Spinal cord (tissue), 10 donors: ENCODE data around the gene LRRC34. TPM values are rescaled to one million over a fixed set of nuclear protein-coding genes. Genes with fewer than 3 reads are reported as not detected.

Source experiments
- DNase-seq, 6 donors: peaks; one replicate each; pipeline versions ENCODE4 v3.0.0 to v3.0.0-alpha.2; 2013 to 2015; ENCODE audit warnings: low spot score in 6 of 6, low read depth in 4 of 6
- H3K27ac ChIP-seq: one replicate; pipeline ENCODE4 v1.5.1; 2013; ENCODE audit warnings: low read depth, low read length, control low read depth
- H3K27me3 ChIP-seq: one replicate; pipeline ENCODE4 v1.6.1; 2013; ENCODE audit warnings: low read length; ENCODE audit not compliant: control insufficient read depth, insufficient read depth
- H3K36me3 ChIP-seq: one replicate; pipeline ENCODE4 v1.6.1; 2013; ENCODE audit warnings: low read length; ENCODE audit not compliant: control insufficient read depth, insufficient read depth
- H3K4me1 ChIP-seq: one replicate; pipeline ENCODE4 v1.6.1; 2013; ENCODE audit warnings: low read length; ENCODE audit not compliant: control insufficient read depth, insufficient read depth
- H3K4me3 ChIP-seq: one replicate; pipeline ENCODE4 v1.5.1; 2013; ENCODE audit warnings: low read depth, low read length, control low read depth
- H3K9me3 ChIP-seq: one replicate; pipeline ENCODE4 v1.6.1; 2013; ENCODE audit warnings: low read length; ENCODE audit not compliant: control insufficient read depth, insufficient read depth
- WGBS: methylation state at CpG from one replicate; pipeline ENCODE4 v1.1.5; 2013; ENCODE audit warnings: missing lambda C conversion rate; ENCODE audit not compliant: insufficient coverage; 5-methylcytosine and 5-hydroxymethylcytosine counted together
- polyA plus RNA-seq, 2 donors: library from polyadenylated mRNA; unstranded; fragments of 120-200 nt; gene quantifications; one replicate each; pipeline ENCODE4 v1.2.1, GENCODE V29; 2013; ENCODE audit not compliant: insufficient read length in 2 of 2
- total RNA-seq, 2 donors: library from RNA; depleted of rRNA in 1 of 2; stranded (reverse); fragments of 120-200 nt in 1 of 2; fragments of >200 nt in 1 of 2; gene quantifications; one replicate each; pipeline versions ENCODE4 v1.2.3 to v1.2.4, GENCODE V29; 2013 to 2014
- donor health status: healthy.

LRRC34 gene
- total and polyA plus RNA-seq, 4 donors, result 13.1 to 18.4 (median 14.7) TPM

DNA sequence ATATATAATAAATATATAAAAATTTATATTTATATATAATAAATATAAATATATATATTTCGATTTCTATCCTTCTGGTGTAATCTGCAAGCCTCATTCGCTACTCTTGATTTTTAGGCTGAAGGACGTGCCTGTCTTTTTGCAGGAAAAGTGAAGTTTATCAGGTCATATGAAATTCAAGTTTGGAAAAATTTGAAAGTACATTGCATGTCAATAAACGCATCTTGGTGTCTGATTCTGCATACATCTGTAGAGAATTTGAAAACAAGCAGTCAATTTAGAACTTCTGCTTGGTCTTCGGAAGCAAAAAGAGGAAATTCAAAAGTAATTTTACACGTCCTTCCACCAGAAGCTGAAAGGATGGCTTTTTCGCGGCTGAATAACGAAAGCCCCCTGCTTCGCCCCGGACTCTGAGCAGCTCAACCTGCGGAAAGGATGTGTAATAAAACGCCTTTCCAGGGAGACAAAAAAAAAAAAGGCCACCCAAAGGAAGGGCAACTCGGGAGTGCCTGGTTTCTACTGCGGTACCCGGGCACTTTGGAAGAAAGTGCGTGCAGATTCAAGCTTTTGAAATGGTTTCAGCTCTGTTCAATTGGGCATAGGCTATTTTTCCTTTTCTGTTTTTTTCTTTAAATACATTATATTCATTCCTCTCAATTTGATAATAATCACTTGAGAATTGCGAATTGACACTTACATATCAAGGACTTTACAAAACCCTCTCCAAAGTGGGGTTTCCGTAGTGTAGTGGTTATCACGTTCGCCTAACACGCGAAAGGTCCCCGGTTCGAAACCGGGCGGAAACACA lies 41.0 kb downstream of the LRRC34 start:
- Histone ChIP-seq H3K4me1 (peaks cover 3% of the 10 kb centered on the region), H3K27me3 (no peaks in the 10 kb centered on the region), H3K4me3 (peak overlapping the region; percentile 100), H3K36me3 (peaks cover 6% of the 10 kb centered on the region), H3K9me3 (no peaks in the 10 kb centered on the region), H3K27ac (peak overlapping the region; percentile 98)
- peak; percentile 84 to 98 (median 90) for DNase-seq
- 0% methylated on average over 10 of the region's 27 CpGs for WGBS

DNA sequence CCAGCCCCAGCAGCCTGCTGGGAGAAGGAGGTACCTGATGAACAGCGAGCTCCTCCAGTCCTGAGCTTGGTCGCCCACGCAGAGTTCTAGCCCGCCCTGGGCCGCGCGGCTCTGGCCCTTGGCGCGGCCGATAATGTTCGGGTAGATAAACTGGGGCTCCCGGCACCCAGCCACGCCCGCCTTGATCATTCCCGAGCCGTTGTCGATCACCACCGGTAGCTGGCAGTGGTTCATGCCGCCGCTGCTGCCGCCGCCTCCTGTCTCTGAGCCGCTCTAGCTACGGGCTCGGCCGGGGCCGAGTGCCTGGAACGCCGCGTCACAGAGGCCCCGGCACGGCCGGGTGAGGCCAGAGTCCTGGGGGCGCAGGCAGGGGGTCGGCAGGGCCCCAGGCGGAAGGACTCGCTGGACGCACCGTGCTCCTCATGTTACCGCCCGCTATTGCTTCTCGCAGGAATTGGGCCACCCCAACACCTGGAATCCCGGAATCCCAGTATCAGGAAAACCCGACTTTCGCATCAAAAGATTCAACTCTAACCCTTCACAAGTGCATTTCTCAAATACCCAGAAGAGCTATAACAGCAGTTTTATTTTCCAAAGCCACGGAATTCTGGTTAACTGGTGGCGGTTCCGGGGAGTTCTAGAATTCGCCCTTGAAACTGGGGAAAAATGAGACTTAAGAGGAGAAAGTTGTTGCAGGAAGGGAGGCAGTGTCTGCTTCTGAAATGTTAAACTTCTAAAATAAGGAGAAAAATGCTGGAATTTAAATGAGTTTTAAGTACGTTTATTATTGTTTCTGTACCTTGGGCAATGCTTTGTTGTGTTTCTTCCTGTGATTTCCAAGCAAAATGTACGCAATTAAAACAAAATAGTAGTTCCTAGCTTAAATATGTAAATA lies 43.2 kb downstream of the LRRC34 start, which contains the start of gene ACTRT3:
ACTRT3 (minus strand) TSS at position 275 of the 895 bp plus-strand sequence; CDS start at position 234, 41 bp downstream.
- Histone ChIP-seq H3K36me3 (no peaks in the 10 kb centered on the region), H3K4me3 (peak within 1 kb of the TSS; percentile 70), H3K9me3 (no peaks in the 10 kb centered on the region), H3K27me3 (no peaks in the 10 kb centered on the region), H3K27ac (peak within 1 kb of the TSS; percentile 87), H3K4me1 (peaks cover 3% of the 10 kb centered on the region)
- 2% methylated on average over 49 of the region's 51 CpGs for WGBS
- peak; percentile 40 to 84 (median 62) for DNase-seq

GRCh38 chr3:169764882-169765612 lies 47.7 kb downstream of the LRRC34 start, which contains the start of gene TERC:
TSS of gene TERC (minus strand) at chr3:169765060.
- Histone ChIP-seq H3K4me3 (peak within 1 kb of the TSS; percentile 71), H3K36me3 (no peaks in the 10 kb centered on the region), H3K4me1 (peaks cover 4% of the 10 kb centered on the region), H3K27me3 (no peaks in the 10 kb centered on the region), H3K27ac (peak within 1 kb of the TSS; percentile 96), H3K9me3 (no peaks in the 10 kb centered on the region)
- DNase-seq, result peak; percentile 81 to 98 (median 86)
- WGBS, result 4% methylated on average over 25 of the region's 42 CpGs

GRCh38 chr3:169764312-169764881 lies 48.3 kb downstream of the LRRC34 start:
- Histone ChIP-seq H3K9me3 (no peaks in the 10 kb centered on the region), H3K4me3 (peak overlapping the region; percentile 71), H3K36me3 (no peaks in the 10 kb centered on the region), H3K27ac (peak overlapping the region; percentile 96), H3K27me3 (no peaks in the 10 kb centered on the region), H3K4me1 (peaks cover 4% of the 10 kb centered on the region)
- WGBS, result under 1% methylated on average over 46 of the region's 46 CpGs
- DNase-seq, result peak in 5 of 6 donors; percentile 31 to 83 (median 63)

GRCh38 chr3:169760479-169760878 lies 52.2 kb downstream of the LRRC34 start:
- DNase-seq, result no peak
- Histone ChIP-seq H3K9me3 (no peaks in the 10 kb centered on the region), H3K27me3 (no peaks in the 10 kb centered on the region), H3K4me1 (peaks cover 4% of the 10 kb centered on the region), H3K27ac (no peak overlapping the region), H3K36me3 (no peaks in the 10 kb centered on the region), H3K4me3 (no peak overlapping the region)
- 94% methylated on average over 2 of the region's 4 CpGs for WGBS

DNA sequence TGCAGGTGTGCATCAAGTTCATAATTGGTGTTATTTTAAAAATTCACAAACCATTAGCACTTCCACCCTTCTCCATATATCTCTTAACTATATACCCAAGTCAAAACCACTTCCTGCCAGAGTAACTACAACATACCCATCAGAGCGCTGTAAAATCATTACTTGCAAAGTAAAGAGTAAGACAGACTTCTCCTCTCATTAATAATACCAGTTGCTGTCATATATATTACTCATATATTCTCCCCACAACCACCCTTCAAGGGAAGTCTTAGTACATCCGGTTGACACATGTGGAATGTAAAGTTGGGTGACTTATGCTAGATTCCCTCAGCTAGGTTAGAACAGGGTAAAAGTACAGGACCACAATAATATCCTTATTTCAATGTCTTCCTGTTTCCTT lies 53.4 kb downstream of the LRRC34 start:
- DNase-seq, result no peak
- WGBS, result 100% methylated on average over 1 of the region's 2 CpGs
- H3K27me3 ChIP-seq, result no peaks in the 10 kb centered on the region

GRCh38 chr3:169758359-169758994 lies 54.2 kb downstream of the LRRC34 start:
- no peaks in the 10 kb centered on the region for H3K9me3 ChIP-seq
- no peak for DNase-seq
- WGBS, result no CpG with 5 or more reads among the region's 5 CpGs

More for the DNA sequence above, 53.4 kb downstream of the LRRC34 start:
- Histone ChIP-seq H3K4me1 (peaks cover 2% of the 10 kb centered on the region), H3K4me3 (no peak overlapping the region), H3K27ac (no peak overlapping the region), H3K9me3 (no peaks in the 10 kb centered on the region), H3K36me3 (no peaks in the 10 kb centered on the region)

GRCh38 chr3:169755488-169755887 lies 57.2 kb downstream of the LRRC34 start:
- WGBS, result no CpG with 5 or more reads among the region's 2 CpGs
- no peak for DNase-seq
- no peaks in the 10 kb centered on the region for H3K4me1 ChIP-seq
- H3K4me3 ChIP-seq, result no peak overlapping the region
- H3K27me3 ChIP-seq, result no peaks in the 10 kb centered on the region
- no peaks in the 10 kb centered on the region for H3K9me3 ChIP-seq
- no peaks in the 10 kb centered on the region for H3K36me3 ChIP-seq
- H3K27ac ChIP-seq, result no peak overlapping the region

More at GRCh38 chr3:169758359-169758994, 54.2 kb downstream of the LRRC34 start:
- Histone ChIP-seq H3K27me3 (no peaks in the 10 kb centered on the region), H3K4me1 (no peaks in the 10 kb centered on the region), H3K4me3 (no peak overlapping the region), H3K27ac (no peak overlapping the region), H3K36me3 (no peaks in the 10 kb centered on the region)
